PC-3 (cell line): ENCODE data around the gene DGKH. TPM values are rescaled to one million over a fixed set of nuclear protein-coding genes. Genes with fewer than 3 reads are reported as not detected.

ENCODE experiments used
- ATAC-seq: fragments of 200-7000 bp; cut with Tn5 transposase; 2 replicates; pipeline ENCODE4 v1.9.1; 2020; ENCODE audit warnings: mild to moderate bottlenecking, moderate library complexity
- BruUV-seq: library from RNA; stranded (reverse); fragments of 400-500 nt; replicated peaks from 2 replicates; lab custom pipeline; 2021; lab: Mats Ljungman, UMichigan
- CTCF ChIA-PET: fragments of 300-600 bp; sonication (Branson Sonifier 250); formaldehyde crosslinking; loops from one replicate; lab custom pipeline; 2022; ENCODE audit warnings: antibody characterized with exemption; lab: Charles Lee
- POLR2A ChIA-PET: fragments of 300-600 bp; sonication (Branson Sonifier 250); formaldehyde crosslinking; loops from one replicate; lab custom pipeline; 2022; ENCODE audit warnings: antibody characterized with exemption; ENCODE audit not compliant: unreplicated experiment; lab: Charles Lee
- DNase-seq: peaks from one replicate; pipeline ENCODE4 v3.0.0-alpha.2; 2015
- H2AFZ ChIP-seq: fragments of 300-600 bp; sonication (generic); 2 replicates; pipeline ENCODE4 v1.6.0; 2016; ENCODE audit warnings: antibody characterized with exemption, low read length
- H3F3A ChIP-seq: fragments of 300-600 bp; sonication (generic); one replicate; pipeline ENCODE4 v1.6.0; 2017; ENCODE audit warnings: antibody characterized with exemption, low read length, control low read depth, mild to moderate bottlenecking; ENCODE audit not compliant: unreplicated experiment
- H3K27ac ChIP-seq: fragments of 300-600 bp; sonication (generic); 2 replicates; pipeline ENCODE4 v1.5.1; 2016; ENCODE audit warnings: mild to moderate bottlenecking, low read length
- H3K27me3 ChIP-seq: fragments of 300-600 bp; sonication (generic); 2 replicates; pipeline ENCODE4 v1.6.1; 2016; ENCODE audit warnings: low read length, mixed read lengths
- H3K36me3 ChIP-seq: fragments of 300-600 bp; sonication (generic); 2 replicates; pipeline ENCODE4 v1.6.1; 2016; ENCODE audit warnings: low read depth, mixed run types, low read length, mixed read lengths
- H3K4me1 ChIP-seq: fragments of 300-600 bp; sonication (generic); 2 replicates; pipeline ENCODE4 v1.5.1; 2016; ENCODE audit warnings: low read length; ENCODE audit not compliant: insufficient read depth
- H3K4me2 ChIP-seq: fragments of 300-600 bp; sonication (generic); 2 replicates; pipeline ENCODE4 v1.6.0; 2016; ENCODE audit warnings: low read length
- H3K4me3 ChIP-seq: fragments of 300-600 bp; sonication (generic); 2 replicates; pipeline ENCODE4 v1.5.1; 2016; ENCODE audit warnings: mild to moderate bottlenecking, low read length, mixed read lengths
- H3K79me2 ChIP-seq: fragments of 300-600 bp; sonication (generic); 2 replicates; pipeline ENCODE4 v1.6.1; 2017; ENCODE audit warnings: low read length, mixed read lengths
- H3K9ac ChIP-seq: fragments of 300-600 bp; sonication (generic); 2 replicates; pipeline ENCODE4 v1.6.0; 2016; ENCODE audit warnings: mild to moderate bottlenecking, low read length
- H3K9me2 ChIP-seq: fragments of 300-600 bp; sonication (generic); replicated peaks from 2 replicates; pipeline ENCODE4 v1.6.1; 2016; ENCODE audit warnings: mixed run types, low read length, mixed read lengths
- H3K9me3 ChIP-seq: fragments of 300-600 bp; sonication (generic); 2 replicates; pipeline ENCODE4 v1.6.1; 2016; ENCODE audit warnings: low read length, mixed read lengths
- H4K20me1 ChIP-seq: fragments of 300-600 bp; sonication (generic); 2 replicates; pipeline ENCODE4 v1.6.1; 2016; ENCODE audit warnings: low read length, mixed read lengths
- CTCF ChIP-seq: fragments of 300-600 bp; sonication (generic); conservative IDR thresholded peaks from 2 replicates; pipeline ENCODE4 v1.5.1; 2017; ENCODE audit warnings: antibody characterized with exemption, low read depth, mild to moderate bottlenecking, low read length
- EZH2 ChIP-seq: fragments of 300-600 bp; sonication (generic); IDR thresholded peaks from one replicate; pipeline ENCODE4 v1.6.1; 2017; ENCODE audit warnings: antibody characterized with exemption, mild to moderate bottlenecking, low read length; ENCODE audit not compliant: unreplicated experiment
- EZH2phosphoT487 ChIP-seq: fragments of 300-600 bp; sonication (generic); IDR thresholded peaks from 2 replicates; pipeline ENCODE4 v1.6.1; 2018; ENCODE audit warnings: mild to moderate bottlenecking, antibody characterized with exemption, low read length, borderline replicate concordance
- intact Hi-C: fragments of 100-400 bp; cut with micrococcal nuclease; formaldehyde crosslinking; loops from 2 replicates; pipeline ENCODE4 v1.9.0; 2023
- total RNA-seq: library from RNA; depleted of rRNA; stranded (reverse); fragments of >200 nt; gene quantifications from 2 replicates; pipeline ENCODE4 v1.2.3, GENCODE V29; 2014

Gene DGKH
- total RNA-seq, 1 experiment from 2014 or later: 5.9 TPM

- H3K36me3 ChIP-seq: no peaks in the 10 kb centered on the region
- intact Hi-C loops: no loop called here
- H2AFZ ChIP-seq: no peak overlapping the region
- no peak for ATAC-seq
- H3K4me2 ChIP-seq: no peak overlapping the region
- H4K20me1 ChIP-seq: no peaks in the 10 kb centered on the region
- no peak overlapping the region for H3K27ac ChIP-seq
- H3K27me3 ChIP-seq: no peaks in the 10 kb centered on the region
- no peaks in the 10 kb centered on the region for H3F3A ChIP-seq
- H3K9me3 ChIP-seq: no peaks in the 10 kb centered on the region
- CTCF ChIA-PET: no interaction called here
- no peak overlapping the region for H3K4me3 ChIP-seq
- no peaks in the 10 kb centered on the region for H3K79me2 ChIP-seq
- BruUV-seq: no TSS peak
- no peak overlapping the region for H3K9ac ChIP-seq
- no peaks in the 10 kb centered on the region; the same call in 1 of the 2 replicates for H3K4me1 ChIP-seq
- H3K9me2 ChIP-seq: no peaks in the 10 kb centered on the region
- no peak for DNase-seq
- POLR2A ChIA-PET: no interaction called here
- TF ChIP-seq EZH2 (no peak), EZH2phosphoT487 (no peak), CTCF (no peak)
Observed at GRCh38 chr13:42233726-42234125, 185.3 kb downstream of the DGKH start.

GRCh38 chr13:42239161-42239560 lies 190.7 kb downstream of the DGKH start:
- ATAC-seq (no peak), DNase-seq (no peak)
- CTCF ChIA-PET: no interaction called here
- no peaks in the 10 kb centered on the region for H3K36me3 ChIP-seq
- H4K20me1 ChIP-seq: no peaks in the 10 kb centered on the region
- no peaks in the 10 kb centered on the region for H3F3A ChIP-seq
- no peak overlapping the region for H3K9ac ChIP-seq
- H3K4me2 ChIP-seq: no peak overlapping the region
- no peaks in the 10 kb centered on the region for H3K79me2 ChIP-seq
- BruUV-seq: no TSS peak
- peaks cover 5% of the 10 kb centered on the region for H3K4me1 ChIP-seq
- TF ChIP-seq EZH2 (no peak), EZH2phosphoT487 (no peak), CTCF (no peak)
- H3K27ac ChIP-seq: no peak overlapping the region
- no peak overlapping the region for H2AFZ ChIP-seq
- H3K9me3 ChIP-seq: no peaks in the 10 kb centered on the region
- H3K27me3 ChIP-seq: no peaks in the 10 kb centered on the region
- intact Hi-C loops: no loop called here
- H3K4me3 ChIP-seq: no peak overlapping the region
- POLR2A ChIA-PET: no interaction called here
- no peaks in the 10 kb centered on the region for H3K9me2 ChIP-seq

- intact Hi-C loops: no loop called here
- no TSS peak for BruUV-seq
- DNase-seq: peak; percentile 43
Observed at GRCh38 chr13:42239644-42240043, 191.2 kb downstream of the DGKH start.

More at GRCh38 chr13:42239644-42240043, 191.2 kb downstream of the DGKH start:
- Histone ChIP-seq H3K27me3 (no peaks in the 10 kb centered on the region), H3K79me2 (no peaks in the 10 kb centered on the region), H3K9me3 (no peaks in the 10 kb centered on the region), H3K36me3 (no peaks in the 10 kb centered on the region), H3K4me3 (no peak overlapping the region), H3K4me2 (no peak overlapping the region), H3F3A (no peaks in the 10 kb centered on the region), H4K20me1 (no peaks in the 10 kb centered on the region), H3K27ac (no peak overlapping the region), H3K4me1 (peaks cover 5% of the 10 kb centered on the region), H3K9me2 (no peaks in the 10 kb centered on the region), H2AFZ (no peak overlapping the region), H3K9ac (no peak overlapping the region)
- ChIA-PET CTCF (no interaction called here), POLR2A (no interaction called here)
- TF ChIP-seq CTCF (no peak), EZH2phosphoT487 (no peak), EZH2 (no peak)
- ATAC-seq: peak; percentile 20; the same call in 1 of the 2 replicates
